Activated CD4-positive, alpha-beta T cell treated with anti-CD3 and anti-CD28 coated beads for 48 hours (primary cell): Measurements from ENCODE around the gene CTCFL.
A peak's percentile ranks its signal among the peaks of the same experiment; 100 is the strongest.
"Not testable (repeated sequence)": the region's sequence is repeated elsewhere in the genome, so short reads cannot be mapped to it uniquely, and the experiment has no call there.

ENCODE experiments used
- DNase-seq: peaks from one replicate; pipeline ENCODE4 v3.0.0-alpha.2; 2020

CTCFL gene

GRCh38 chr20:57535297-57535696 is 10.4 kb upstream of the CTCFL start:
- DNase-seq, result no peak

GRCh38 chr20:57532104-57532503 is 7.2 kb upstream of the CTCFL start:
- DNase-seq, result no peak

- no peak for DNase-seq
These were observed 5.5 kb upstream of the CTCFL start for GRCh38 chr20:57530327-57530981.

- DNase-seq, result no peak
These were observed 4.9 kb upstream of the CTCFL start for GRCh38 chr20:57529810-57530209.

- no peak for DNase-seq
These were observed 4.2 kb upstream of the CTCFL start for GRCh38 chr20:57529160-57529585.

GRCh38 chr20:57528148-57528547 is 3.2 kb upstream of the CTCFL start:
- no peak for DNase-seq

- no peak for DNase-seq
These were observed 2.8 kb upstream of the CTCFL start for GRCh38 chr20:57527728-57528127.

- DNase-seq, result no peak
These were observed 2.0 kb upstream of the CTCFL start for GRCh38 chr20:57526885-57527460.

- DNase-seq, result peak; percentile 51
These were observed 1.3 kb upstream of the CTCFL start for GRCh38 chr20:57526087-57526884.

GRCh38 chr20:57525328-57526086 is 567 bp upstream of the CTCFL start:
- no peak for DNase-seq

GRCh38 chr20:57523782-57524181 is 1.2 kb downstream of the CTCFL start:
- DNase-seq, result no peak

- no peak for DNase-seq
These were observed 2.4 kb downstream of the CTCFL start for GRCh38 chr20:57522380-57523140.

- no peak for DNase-seq
These were observed 7.0 kb downstream of the CTCFL start for GRCh38 chr20:57517904-57518303.

GRCh38 chr20:57514273-57514751 is 10.6 kb downstream of the CTCFL start:
- DNase-seq, result peak; percentile 50

GRCh38 chr20:57513199-57513598 is 11.7 kb downstream of the CTCFL start:
- DNase-seq, result no peak

GRCh38 chr20:57512432-57512831 is 12.5 kb downstream of the CTCFL start:
- no peak for DNase-seq

- DNase-seq, result not testable (repeated sequence)
These were observed 13.2 kb downstream of the CTCFL start for GRCh38 chr20:57511709-57512108.

GRCh38 chr20:57509665-57510237 is 15.2 kb downstream of the CTCFL start:
- no peak for DNase-seq

GRCh38 chr20:57508831-57509230 is 16.1 kb downstream of the CTCFL start:
- DNase-seq, result no peak

- no peak for DNase-seq
These were observed 16.6 kb downstream of the CTCFL start for GRCh38 chr20:57508381-57508780.

GRCh38 chr20:57507477-57507876 is 17.5 kb downstream of the CTCFL start:
- no peak for DNase-seq

GRCh38 chr20:57505979-57506378 is 19.0 kb downstream of the CTCFL start:
- no peak for DNase-seq
